Measurements from ENCODE around the gene REX1BD.
"Not testable (repeated sequence)": the region's sequence is repeated elsewhere in the genome, so short reads cannot be mapped to it uniquely, and the experiment has no call there.

REX1BD gene

GRCh38 chr19:18595475-18595874, 6.9 kb downstream of the REX1BD start:
- H3K4me3 ChIP-seq (replicated peaks in 1 of 2; ENCODE audit: low read depth in 2 of 2, low read length in 2 of 2) = no peak overlapping the region
- TF ChIP-seq CTCF (IDR thresholded peaks at IDR 0.05; ENCODE audit: low read depth, low read length) = no peak
- DNase-seq (ENCODE audit: low read depth in 2 of 2) = no peak

GRCh38 chr19:18596752-18597157, 8.2 kb downstream of the REX1BD start:
- no peak for TF ChIP-seq CTCF (IDR thresholded peaks at IDR 0.05; ENCODE audit: low read depth, low read length)
- no peak overlapping the region for H3K4me3 ChIP-seq (replicated peaks in 1 of 2; ENCODE audit: low read depth in 2 of 2, low read length in 2 of 2)
- DNase-seq (ENCODE audit: low read depth in 2 of 2) = peak; percentile 31 to 43

GRCh38 chr19:18597809-18598660, 9.4 kb downstream of the REX1BD start:
- no peak for DNase-seq (ENCODE audit: low read depth in 2 of 2)
- H3K4me3 ChIP-seq (replicated peaks in 1 of 2; ENCODE audit: low read depth in 2 of 2, low read length in 2 of 2) = no peak overlapping the region
- TF ChIP-seq CTCF (IDR thresholded peaks at IDR 0.05; ENCODE audit: low read depth, low read length) = no peak

GRCh38 chr19:18599485-18599884, 10.9 kb downstream of the REX1BD start:
- no peak for DNase-seq (ENCODE audit: low read depth in 2 of 2)
- no peak for TF ChIP-seq CTCF (IDR thresholded peaks at IDR 0.05; ENCODE audit: low read depth, low read length)
- no peak overlapping the region for H3K4me3 ChIP-seq (replicated peaks in 1 of 2; ENCODE audit: low read depth in 2 of 2, low read length in 2 of 2)

- DNase-seq (ENCODE audit: low read depth in 2 of 2); H3K4me3 ChIP-seq (replicated peaks in 1 of 2; ENCODE audit: low read depth in 2 of 2, low read length in 2 of 2): not testable (repeated sequence)
Observed at GRCh38 chr19:18600692-18601397, 12.2 kb downstream of the REX1BD start.

GRCh38 chr19:18601875-18602274, 13.3 kb downstream of the REX1BD start:
- TF ChIP-seq CTCF (IDR thresholded peaks at IDR 0.05; ENCODE audit: low read depth, low read length) = no peak
- no peak overlapping the region for H3K4me3 ChIP-seq (replicated peaks in 1 of 2; ENCODE audit: low read depth in 2 of 2, low read length in 2 of 2)
- DNase-seq (ENCODE audit: low read depth in 2 of 2) = no peak

- peak; percentile 48 for TF ChIP-seq CTCF (IDR thresholded peaks at IDR 0.05; ENCODE audit: low read depth, low read length)
- DNase-seq (ENCODE audit: low read depth in 2 of 2) = peak; percentile 29 to 34
- H3K4me3 ChIP-seq (replicated peaks in 1 of 2; ENCODE audit: low read depth in 2 of 2, low read length in 2 of 2) = peak overlapping the region in 1 of 2 donors; percentile 5
Observed at GRCh38 chr19:18603255-18603957, 14.8 kb downstream of the REX1BD start.

All from cardiac fibroblast (primary cell).